ENCODE measurements around the gene RAP1A.

Gene RAP1A

GRCh38 chr1:111756124-111756513, 136.5 kb downstream of the RAP1A start:
- no peak for DNase-seq (ENCODE audit: low read depth in 2 of 2)

- DNase-seq (ENCODE audit: low read depth in 2 of 2), result no peak
Measured at GRCh38 chr1:111758373-111758772, 138.8 kb downstream of the RAP1A start.

GRCh38 chr1:111761717-111762116, 142.1 kb downstream of the RAP1A start:
- no peak for DNase-seq (ENCODE audit: low read depth in 2 of 2)

GRCh38 chr1:111762332-111762731, 142.7 kb downstream of the RAP1A start:
- DNase-seq (ENCODE audit: low read depth in 2 of 2), result no peak

Measured in stimulated activated CD8-positive, alpha-beta memory T cell treated with anti-CD3 and anti-CD28 coated beads, Interleukin-15, amount 100 ng/mL, for 4 hours (primary cell).